ENCODE data around the gene TOMT. TPM values are rescaled to one million over a fixed set of nuclear protein-coding genes. Genes with fewer than 3 reads are reported as not detected.

Gene TOMT
- total and polyA plus RNA-seq, 2 experiments from 2014 or later: not detected

DNA sequence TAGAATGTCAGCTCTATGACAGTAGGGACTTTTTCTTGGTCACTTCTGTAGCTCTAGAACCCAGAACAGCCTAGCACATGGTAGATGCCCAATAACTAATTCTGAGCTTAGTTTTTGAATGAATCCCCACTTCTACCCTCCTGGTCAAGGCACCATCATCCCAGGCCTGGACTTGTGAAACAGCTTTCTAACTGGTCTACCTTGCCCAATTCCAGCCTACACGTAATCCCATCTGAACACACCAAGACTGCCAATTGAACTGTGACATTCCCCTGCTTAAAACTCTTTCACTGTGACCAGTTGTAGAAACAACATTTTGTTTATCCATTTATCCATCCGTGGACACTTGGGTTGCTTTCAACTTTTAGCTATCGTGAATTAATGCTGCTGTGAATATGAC lies 23.7 kb downstream of the TOMT start:
- Histone ChIP-seq H3K36me3 (ENCODE audit: insufficient read depth) (no peaks in the 10 kb centered on the region; the same call in 1 of the 2 replicates), H3K79me2 (replicated peaks; ENCODE audit: insufficient read depth) (no peaks in the 10 kb centered on the region), H4K20me1 (replicated peaks; ENCODE audit: insufficient read depth) (no peaks in the 10 kb centered on the region), H3K4me3 (no peak overlapping the region), H3K4me2 (no peak overlapping the region), H3F3A (replicated peaks; ENCODE audit: low read depth) (no peaks in the 10 kb centered on the region), H3K4me1 (ENCODE audit: insufficient read depth) (no peaks in the 10 kb centered on the region), H3K27ac (ENCODE audit: low read depth) (no peak overlapping the region), H3K9me2 (ENCODE audit: insufficient read depth) (no peaks in the 10 kb centered on the region), H2AFZ (no peak overlapping the region), H3K27me3 (ENCODE audit: insufficient read depth) (no peaks in the 10 kb centered on the region)
- Mint-ChIP-seq H3K27me3 (ENCODE audit: insufficient read depth, low read depth, poor library complexity) (peaks cover 10% of the 10 kb centered on the region), H3K36me3 (ENCODE audit: low read depth) (peaks cover 18% of the 10 kb centered on the region), H3K27ac (no peak overlapping the region), H3K4me1 (no peaks in the 10 kb centered on the region; the same call in 2 of the 3 replicates), H3K9me3 (peaks cover 42% of the 10 kb centered on the region), H3K4me3 (no peak overlapping the region)
- no peak for TF ChIP-seq STAT1 (IDR thresholded peaks at IDR 0.05; ENCODE audit: unreplicated experiment)
- no peak for TF ChIP-seq NANOG (IDR thresholded peaks at IDR 0.05; ENCODE audit: borderline replicate concordance)
- TF ChIP-seq, protein P1, sequence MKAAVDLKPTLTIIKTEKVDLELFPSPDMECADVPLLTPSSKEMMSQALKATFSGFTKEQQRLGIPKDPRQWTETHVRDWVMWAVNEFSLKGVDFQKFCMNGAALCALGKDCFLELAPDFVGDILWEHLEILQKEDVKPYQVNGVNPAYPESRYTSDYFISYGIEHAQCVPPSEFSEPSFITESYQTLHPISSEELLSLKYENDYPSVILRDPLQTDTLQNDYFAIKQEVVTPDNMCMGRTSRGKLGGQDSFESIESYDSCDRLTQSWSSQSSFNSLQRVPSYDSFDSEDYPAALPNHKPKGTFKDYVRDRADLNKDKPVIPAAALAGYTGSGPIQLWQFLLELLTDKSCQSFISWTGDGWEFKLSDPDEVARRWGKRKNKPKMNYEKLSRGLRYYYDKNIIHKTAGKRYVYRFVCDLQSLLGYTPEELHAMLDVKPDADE (IDR thresholded peaks at IDR 0.05): no peak
- TF ChIP-seq JUNB (IDR thresholded peaks at IDR 0.05; ENCODE audit: unreplicated experiment): no peak
- TF ChIP-seq EZH2phosphoT487 (IDR thresholded peaks at IDR 0.05; ENCODE audit: unreplicated experiment): no peak
- TF ChIP-seq, protein P2, sequence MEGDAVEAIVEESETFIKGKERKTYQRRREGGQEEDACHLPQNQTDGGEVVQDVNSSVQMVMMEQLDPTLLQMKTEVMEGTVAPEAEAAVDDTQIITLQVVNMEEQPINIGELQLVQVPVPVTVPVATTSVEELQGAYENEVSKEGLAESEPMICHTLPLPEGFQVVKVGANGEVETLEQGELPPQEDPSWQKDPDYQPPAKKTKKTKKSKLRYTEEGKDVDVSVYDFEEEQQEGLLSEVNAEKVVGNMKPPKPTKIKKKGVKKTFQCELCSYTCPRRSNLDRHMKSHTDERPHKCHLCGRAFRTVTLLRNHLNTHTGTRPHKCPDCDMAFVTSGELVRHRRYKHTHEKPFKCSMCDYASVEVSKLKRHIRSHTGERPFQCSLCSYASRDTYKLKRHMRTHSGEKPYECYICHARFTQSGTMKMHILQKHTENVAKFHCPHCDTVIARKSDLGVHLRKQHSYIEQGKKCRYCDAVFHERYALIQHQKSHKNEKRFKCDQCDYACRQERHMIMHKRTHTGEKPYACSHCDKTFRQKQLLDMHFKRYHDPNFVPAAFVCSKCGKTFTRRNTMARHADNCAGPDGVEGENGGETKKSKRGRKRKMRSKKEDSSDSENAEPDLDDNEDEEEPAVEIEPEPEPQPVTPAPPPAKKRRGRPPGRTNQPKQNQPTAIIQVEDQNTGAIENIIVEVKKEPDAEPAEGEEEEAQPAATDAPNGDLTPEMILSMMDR (conservative IDR thresholded peaks at IDR 0.05; ENCODE audit: low read depth in 2 of 2): no peak
- TF ChIP-seq EZH2 (IDR thresholded peaks at IDR 0.05; ENCODE audit: low read depth, unreplicated experiment): no peak
- no peak for TF ChIP-seq ZNF331 (CRISPR knock-in tag; IDR thresholded peaks at IDR 0.05; ENCODE audit: low read depth)
- TF ChIP-seq, protein P3, sequence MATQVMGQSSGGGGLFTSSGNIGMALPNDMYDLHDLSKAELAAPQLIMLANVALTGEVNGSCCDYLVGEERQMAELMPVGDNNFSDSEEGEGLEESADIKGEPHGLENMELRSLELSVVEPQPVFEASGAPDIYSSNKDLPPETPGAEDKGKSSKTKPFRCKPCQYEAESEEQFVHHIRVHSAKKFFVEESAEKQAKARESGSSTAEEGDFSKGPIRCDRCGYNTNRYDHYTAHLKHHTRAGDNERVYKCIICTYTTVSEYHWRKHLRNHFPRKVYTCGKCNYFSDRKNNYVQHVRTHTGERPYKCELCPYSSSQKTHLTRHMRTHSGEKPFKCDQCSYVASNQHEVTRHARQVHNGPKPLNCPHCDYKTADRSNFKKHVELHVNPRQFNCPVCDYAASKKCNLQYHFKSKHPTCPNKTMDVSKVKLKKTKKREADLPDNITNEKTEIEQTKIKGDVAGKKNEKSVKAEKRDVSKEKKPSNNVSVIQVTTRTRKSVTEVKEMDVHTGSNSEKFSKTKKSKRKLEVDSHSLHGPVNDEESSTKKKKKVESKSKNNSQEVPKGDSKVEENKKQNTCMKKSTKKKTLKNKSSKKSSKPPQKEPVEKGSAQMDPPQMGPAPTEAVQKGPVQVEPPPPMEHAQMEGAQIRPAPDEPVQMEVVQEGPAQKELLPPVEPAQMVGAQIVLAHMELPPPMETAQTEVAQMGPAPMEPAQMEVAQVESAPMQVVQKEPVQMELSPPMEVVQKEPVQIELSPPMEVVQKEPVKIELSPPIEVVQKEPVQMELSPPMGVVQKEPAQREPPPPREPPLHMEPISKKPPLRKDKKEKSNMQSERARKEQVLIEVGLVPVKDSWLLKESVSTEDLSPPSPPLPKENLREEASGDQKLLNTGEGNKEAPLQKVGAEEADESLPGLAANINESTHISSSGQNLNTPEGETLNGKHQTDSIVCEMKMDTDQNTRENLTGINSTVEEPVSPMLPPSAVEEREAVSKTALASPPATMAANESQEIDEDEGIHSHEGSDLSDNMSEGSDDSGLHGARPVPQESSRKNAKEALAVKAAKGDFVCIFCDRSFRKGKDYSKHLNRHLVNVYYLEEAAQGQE (IDR thresholded peaks at IDR 0.05; ENCODE audit: unreplicated experiment): no peak
- TF ChIP-seq, protein P4, sequence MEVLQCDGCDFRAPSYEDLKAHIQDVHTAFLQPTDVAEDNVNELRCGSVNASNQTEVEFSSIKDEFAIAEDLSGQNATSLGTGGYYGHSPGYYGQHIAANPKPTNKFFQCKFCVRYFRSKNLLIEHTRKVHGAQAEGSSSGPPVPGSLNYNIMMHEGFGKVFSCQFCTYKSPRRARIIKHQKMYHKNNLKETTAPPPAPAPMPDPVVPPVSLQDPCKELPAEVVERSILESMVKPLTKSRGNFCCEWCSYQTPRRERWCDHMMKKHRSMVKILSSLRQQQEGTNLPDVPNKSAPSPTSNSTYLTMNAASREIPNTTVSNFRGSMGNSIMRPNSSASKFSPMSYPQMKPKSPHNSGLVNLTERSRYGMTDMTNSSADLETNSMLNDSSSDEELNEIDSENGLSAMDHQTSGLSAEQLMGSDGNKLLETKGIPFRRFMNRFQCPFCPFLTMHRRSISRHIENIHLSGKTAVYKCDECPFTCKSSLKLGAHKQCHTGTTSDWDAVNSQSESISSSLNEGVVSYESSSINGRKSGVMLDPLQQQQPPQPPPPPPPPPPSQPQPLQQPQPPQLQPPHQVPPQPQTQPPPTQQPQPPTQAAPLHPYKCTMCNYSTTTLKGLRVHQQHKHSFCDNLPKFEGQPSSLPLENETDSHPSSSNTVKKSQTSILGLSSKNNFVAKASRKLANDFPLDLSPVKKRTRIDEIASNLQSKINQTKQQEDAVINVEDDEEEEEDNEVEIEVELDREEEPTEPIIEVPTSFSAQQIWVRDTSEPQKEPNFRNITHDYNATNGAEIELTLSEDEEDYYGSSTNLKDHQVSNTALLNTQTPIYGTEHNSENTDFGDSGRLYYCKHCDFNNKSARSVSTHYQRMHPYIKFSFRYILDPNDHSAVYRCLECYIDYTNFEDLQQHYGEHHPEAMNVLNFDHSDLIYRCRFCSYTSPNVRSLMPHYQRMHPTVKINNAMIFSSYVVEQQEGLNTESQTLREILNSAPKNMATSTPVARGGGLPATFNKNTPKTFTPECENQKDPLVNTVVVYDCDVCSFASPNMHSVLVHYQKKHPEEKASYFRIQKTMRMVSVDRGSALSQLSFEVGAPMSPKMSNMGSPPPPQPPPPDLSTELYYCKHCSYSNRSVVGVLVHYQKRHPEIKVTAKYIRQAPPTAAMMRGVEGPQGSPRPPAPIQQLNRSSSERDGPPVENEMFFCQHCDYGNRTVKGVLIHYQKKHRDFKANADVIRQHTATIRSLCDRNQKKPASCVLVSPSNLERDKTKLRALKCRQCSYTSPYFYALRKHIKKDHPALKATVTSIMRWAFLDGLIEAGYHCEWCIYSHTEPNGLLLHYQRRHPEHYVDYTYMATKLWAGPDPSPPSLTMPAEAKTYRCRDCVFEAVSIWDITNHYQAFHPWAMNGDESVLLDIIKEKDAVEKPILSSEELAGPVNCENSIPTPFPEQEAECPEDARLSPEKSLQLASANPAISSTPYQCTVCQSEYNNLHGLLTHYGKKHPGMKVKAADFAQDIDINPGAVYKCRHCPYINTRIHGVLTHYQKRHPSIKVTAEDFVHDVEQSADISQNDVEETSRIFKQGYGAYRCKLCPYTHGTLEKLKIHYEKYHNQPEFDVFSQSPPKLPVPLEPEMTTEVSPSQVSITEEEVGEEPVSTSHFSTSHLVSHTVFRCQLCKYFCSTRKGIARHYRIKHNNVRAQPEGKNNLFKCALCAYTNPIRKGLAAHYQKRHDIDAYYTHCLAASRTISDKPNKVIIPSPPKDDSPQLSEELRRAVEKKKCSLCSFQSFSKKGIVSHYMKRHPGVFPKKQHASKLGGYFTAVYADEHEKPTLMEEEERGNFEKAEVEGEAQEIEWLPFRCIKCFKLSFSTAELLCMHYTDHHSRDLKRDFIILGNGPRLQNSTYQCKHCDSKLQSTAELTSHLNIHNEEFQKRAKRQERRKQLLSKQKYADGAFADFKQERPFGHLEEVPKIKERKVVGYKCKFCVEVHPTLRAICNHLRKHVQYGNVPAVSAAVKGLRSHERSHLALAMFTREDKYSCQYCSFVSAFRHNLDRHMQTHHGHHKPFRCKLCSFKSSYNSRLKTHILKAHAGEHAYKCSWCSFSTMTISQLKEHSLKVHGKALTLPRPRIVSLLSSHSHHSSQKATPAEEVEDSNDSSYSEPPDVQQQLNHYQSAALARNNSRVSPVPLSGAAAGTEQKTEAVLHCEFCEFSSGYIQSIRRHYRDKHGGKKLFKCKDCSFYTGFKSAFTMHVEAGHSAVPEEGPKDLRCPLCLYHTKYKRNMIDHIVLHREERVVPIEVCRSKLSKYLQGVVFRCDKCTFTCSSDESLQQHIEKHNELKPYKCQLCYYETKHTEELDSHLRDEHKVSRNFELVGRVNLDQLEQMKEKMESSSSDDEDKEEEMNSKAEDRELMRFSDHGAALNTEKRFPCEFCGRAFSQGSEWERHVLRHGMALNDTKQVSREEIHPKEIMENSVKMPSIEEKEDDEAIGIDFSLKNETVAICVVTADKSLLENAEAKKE (CRISPR knock-in tag; IDR thresholded peaks at IDR 0.05): no peak
- DNase-seq (ENCODE audit: low spot score): no peak
- ATAC-seq: no peak

Measured in GM23338 (cell line).